Liver (tissue), 9 donors: ENCODE results near the gene PLAAT5. TPM values are rescaled to one million over a fixed set of nuclear protein-coding genes. Genes with fewer than 3 reads are reported as not detected.

Experiments used
- DNase-seq: peaks from one replicate; pipeline ENCODE4 v3.0.0-alpha.2; 2017; ENCODE audit warnings: low spot score
- H3K27ac ChIP-seq, 2 donors: one replicate each; pipeline ENCODE4 v1.7.0; 2013; ENCODE audit warnings: inconsistent platforms in 2 of 2, low read length in 2 of 2, control low read depth in 1 of 2, low read depth in 1 of 2, mild to moderate bottlenecking in 1 of 2
- H3K27me3 ChIP-seq, 4 donors: one replicate each; pipeline versions ENCODE4 v1.6.1 to v1.7.0; 2013; ENCODE audit warnings: low read length in 3 of 4, inconsistent platforms in 1 of 4, mild to moderate bottlenecking in 1 of 4, moderate library complexity in 1 of 4; ENCODE audit not compliant: control insufficient read depth in 4 of 4, insufficient read depth in 4 of 4
- H3K36me3 ChIP-seq, 4 donors: one replicate each; pipeline versions ENCODE4 v1.6.1 to v1.7.0; 2013; ENCODE audit warnings: low read length in 3 of 4, mild to moderate bottlenecking in 3 of 4, low read depth in 1 of 4, moderate library complexity in 1 of 4; ENCODE audit not compliant: control insufficient read depth in 4 of 4, insufficient read depth in 3 of 4
- H3K4me1 ChIP-seq, 4 donors: one replicate each; pipeline versions ENCODE4 v1.6.1 to v1.7.0; 2013; ENCODE audit warnings: low read length in 3 of 4, mild to moderate bottlenecking in 3 of 4, moderate library complexity in 1 of 4; ENCODE audit not compliant: control insufficient read depth in 4 of 4, insufficient read depth in 4 of 4
- H3K4me3 ChIP-seq, 3 donors: one replicate each; pipeline versions ENCODE4 v1.6.1 to v1.7.0; 2013; ENCODE audit warnings: low read length in 3 of 3, control low read depth in 1 of 3, low read depth in 1 of 3, mild to moderate bottlenecking in 1 of 3
- H3K9ac ChIP-seq, 2 donors: one replicate each; pipeline ENCODE4 v1.7.0; 2013; ENCODE audit warnings: low read length in 2 of 2, mild to moderate bottlenecking in 2 of 2, moderate library complexity in 2 of 2, control low read depth in 1 of 2, low read depth in 1 of 2
- H3K9me3 ChIP-seq, 4 donors: one replicate each; pipeline versions ENCODE4 v1.6.1 to v1.7.0; 2013; ENCODE audit warnings: low read length in 3 of 4; ENCODE audit not compliant: control insufficient read depth in 4 of 4
- EGR1 ChIP-seq, 2 donors: IDR thresholded peaks; 2 replicates each; pipeline ENCODE4 v1.6.1; 2016 to 2018; ENCODE audit warnings: antibody characterized with exemption in 2 of 2, low read depth in 2 of 2
- FOXA1 ChIP-seq: IDR thresholded peaks from 2 replicates; pipeline ENCODE4 v1.6.1; 2016; ENCODE audit warnings: antibody characterized with exemption
- FOXA2 ChIP-seq: IDR thresholded peaks from 2 replicates; pipeline ENCODE4 v1.6.1; 2016; ENCODE audit warnings: antibody characterized with exemption
- GABPA ChIP-seq, 2 donors: IDR thresholded peaks in 1 of 2; conservative IDR thresholded peaks in 1 of 2; 2 replicates each; pipeline ENCODE4 v1.6.1; 2016; ENCODE audit warnings: antibody characterized with exemption in 2 of 2, mild to moderate bottlenecking in 1 of 2, moderate library complexity in 1 of 2
- HNF4A ChIP-seq, 2 donors: conservative IDR thresholded peaks; 2 replicates each; pipeline ENCODE4 v1.6.1; 2016; ENCODE audit warnings: antibody characterized with exemption in 2 of 2, mild to moderate bottlenecking in 2 of 2
- HNF4G ChIP-seq: IDR thresholded peaks from 2 replicates; pipeline ENCODE4 v1.6.1; 2016; ENCODE audit warnings: antibody characterized with exemption
- JUND ChIP-seq, 2 donors: IDR thresholded peaks; 2 replicates each; pipeline ENCODE4 v1.6.1; 2016; ENCODE audit warnings: antibody characterized with exemption in 2 of 2
- NR2F2 ChIP-seq: IDR thresholded peaks from 2 replicates; pipeline ENCODE4 v1.6.1; 2016; ENCODE audit warnings: antibody characterized with exemption
- RAD21 ChIP-seq, 2 donors: IDR thresholded peaks; 2 replicates each; pipeline ENCODE4 v1.6.1; 2016; ENCODE audit warnings: antibody characterized with exemption in 2 of 2, mild to moderate bottlenecking in 2 of 2
- RXRA ChIP-seq, 2 donors: IDR thresholded peaks; 2 replicates each; pipeline ENCODE4 v1.6.1; 2017 to 2018; ENCODE audit warnings: antibody characterized with exemption in 2 of 2, mild to moderate bottlenecking in 1 of 2
- SP1 ChIP-seq: IDR thresholded peaks from 2 replicates; pipeline ENCODE4 v1.6.1; 2018; ENCODE audit warnings: antibody characterized with exemption, mild to moderate bottlenecking
- TAF1 ChIP-seq: conservative IDR thresholded peaks from 2 replicates; pipeline ENCODE4 v1.6.1; 2016; ENCODE audit warnings: antibody characterized with exemption, mild to moderate bottlenecking
- YY1 ChIP-seq: IDR thresholded peaks from 2 replicates; pipeline ENCODE4 v1.6.1; 2016; ENCODE audit warnings: antibody characterized with exemption, mild to moderate bottlenecking
- WGBS: extraction: QIAGEN DNeasy Blood & Tissue Kit; methylation state at CpG from one replicate; pipeline ENCODE4 v1.1.7; 2013; 5-methylcytosine and 5-hydroxymethylcytosine counted together
- polyA plus RNA-seq, 2 donors: library from polyadenylated mRNA; stranded (reverse) in 1 of 2; unstranded in 1 of 2; fragments of 200-250 nt in 1 of 2; fragments of >200 nt in 1 of 2; fragmentation: Nextera tagmentation in 1 of 2; extraction: Ambion mirVana in 1 of 2; gene quantifications; one replicate each; pipeline versions ENCODE4 v1.2.1 to v1.2.3, GENCODE V29; 2013 to 2015
- total RNA-seq, 2 donors: library from RNA; depleted of rRNA; stranded (reverse); fragments of >200 nt; gene quantifications; one replicate each; pipeline ENCODE4 v1.2.3, GENCODE V29; 2014
- TF ChIP-seq, protein P1 (sequence below): IDR thresholded peaks from 2 replicates; pipeline ENCODE4 v1.6.1; 2016; ENCODE audit warnings: antibody characterized with exemption
- TF ChIP-seq, protein P2 (sequence below): fragments of 150-350 bp; IDR thresholded peaks from 2 replicates; pipeline ENCODE4 v1.5.1; 2017; ENCODE audit warnings: improper control_type of control experiment, low read depth, low read length; ENCODE audit not compliant: missing input control
- TF ChIP-seq, protein P3 (sequence below): IDR thresholded peaks from 2 replicates; pipeline ENCODE4 v1.6.1; 2016; ENCODE audit warnings: antibody characterized with exemption
- TF ChIP-seq, protein P4 (sequence below): IDR thresholded peaks from 2 replicates; pipeline ENCODE4 v1.6.1; 2016; ENCODE audit warnings: antibody characterized with exemption, mild to moderate bottlenecking
- donor health status: healthy.
- donor health status: healthy.
- donor health status: healthy.
- donor health status: healthy.
- donor health status: healthy.

Gene PLAAT5
- total and polyA plus RNA-seq, 4 donors, result 0.03 to 1.4 TPM; not detected in 2

DNA sequence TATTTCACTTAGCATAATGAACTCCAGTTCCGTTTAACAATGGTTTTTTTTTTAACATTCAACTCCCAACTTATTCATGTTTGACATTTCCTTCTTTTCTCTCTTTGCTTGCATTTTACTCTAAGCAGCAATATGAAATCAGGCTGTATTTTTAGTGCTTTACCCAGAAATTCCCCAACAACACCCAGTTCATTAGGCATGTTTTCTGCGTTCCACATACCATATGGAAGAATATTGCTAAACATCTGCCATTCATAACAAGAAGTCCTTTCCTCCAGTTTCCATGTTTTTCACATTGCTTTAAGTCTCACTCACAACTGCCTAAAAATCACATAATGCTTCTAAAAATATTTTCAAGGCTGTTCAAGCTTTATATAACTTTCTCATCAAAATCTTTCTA is 45.8 kb downstream of the PLAAT5 start:
- no peaks in the 10 kb centered on the region for H3K27me3 ChIP-seq
- peaks cover 0 to 2% (median 0%) of the 10 kb centered on the region in 4 donors for H3K9me3 ChIP-seq
- H3K4me1 ChIP-seq, result no peaks in the 10 kb centered on the region
- H3K4me3 ChIP-seq, result no peak overlapping the region
- no peak overlapping the region for H3K9ac ChIP-seq
- TF ChIP-seq SP1 (no peak), HNF4G (no peak), YY1 (no peak), EGR1 (IDR thresholded peaks at IDR 0.05; ENCODE audit: low read depth in 2 of 2) (no peak), RXRA (IDR thresholded peaks at IDR 0.05) (no peak), RAD21 (IDR thresholded peaks at IDR 0.05) (no peak), JUND (IDR thresholded peaks at IDR 0.05) (no peak), FOXA1 (no peak), HNF4A (conservative IDR thresholded peaks at IDR 0.05) (no peak)
- TF ChIP-seq, protein P1, sequence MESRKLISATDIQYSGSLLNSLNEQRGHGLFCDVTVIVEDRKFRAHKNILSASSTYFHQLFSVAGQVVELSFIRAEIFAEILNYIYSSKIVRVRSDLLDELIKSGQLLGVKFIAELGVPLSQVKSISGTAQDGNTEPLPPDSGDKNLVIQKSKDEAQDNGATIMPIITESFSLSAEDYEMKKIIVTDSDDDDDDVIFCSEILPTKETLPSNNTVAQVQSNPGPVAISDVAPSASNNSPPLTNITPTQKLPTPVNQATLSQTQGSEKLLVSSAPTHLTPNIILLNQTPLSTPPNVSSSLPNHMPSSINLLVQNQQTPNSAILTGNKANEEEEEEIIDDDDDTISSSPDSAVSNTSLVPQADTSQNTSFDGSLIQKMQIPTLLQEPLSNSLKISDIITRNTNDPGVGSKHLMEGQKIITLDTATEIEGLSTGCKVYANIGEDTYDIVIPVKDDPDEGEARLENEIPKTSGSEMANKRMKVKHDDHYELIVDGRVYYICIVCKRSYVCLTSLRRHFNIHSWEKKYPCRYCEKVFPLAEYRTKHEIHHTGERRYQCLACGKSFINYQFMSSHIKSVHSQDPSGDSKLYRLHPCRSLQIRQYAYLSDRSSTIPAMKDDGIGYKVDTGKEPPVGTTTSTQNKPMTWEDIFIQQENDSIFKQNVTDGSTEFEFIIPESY, result no peak
- TF ChIP-seq, protein P2, sequence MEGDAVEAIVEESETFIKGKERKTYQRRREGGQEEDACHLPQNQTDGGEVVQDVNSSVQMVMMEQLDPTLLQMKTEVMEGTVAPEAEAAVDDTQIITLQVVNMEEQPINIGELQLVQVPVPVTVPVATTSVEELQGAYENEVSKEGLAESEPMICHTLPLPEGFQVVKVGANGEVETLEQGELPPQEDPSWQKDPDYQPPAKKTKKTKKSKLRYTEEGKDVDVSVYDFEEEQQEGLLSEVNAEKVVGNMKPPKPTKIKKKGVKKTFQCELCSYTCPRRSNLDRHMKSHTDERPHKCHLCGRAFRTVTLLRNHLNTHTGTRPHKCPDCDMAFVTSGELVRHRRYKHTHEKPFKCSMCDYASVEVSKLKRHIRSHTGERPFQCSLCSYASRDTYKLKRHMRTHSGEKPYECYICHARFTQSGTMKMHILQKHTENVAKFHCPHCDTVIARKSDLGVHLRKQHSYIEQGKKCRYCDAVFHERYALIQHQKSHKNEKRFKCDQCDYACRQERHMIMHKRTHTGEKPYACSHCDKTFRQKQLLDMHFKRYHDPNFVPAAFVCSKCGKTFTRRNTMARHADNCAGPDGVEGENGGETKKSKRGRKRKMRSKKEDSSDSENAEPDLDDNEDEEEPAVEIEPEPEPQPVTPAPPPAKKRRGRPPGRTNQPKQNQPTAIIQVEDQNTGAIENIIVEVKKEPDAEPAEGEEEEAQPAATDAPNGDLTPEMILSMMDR, result no peak
- DNase-seq, result no peak
- WGBS, result 90% methylated on average over 2 of the region's 2 CpGs
- no peaks in the 10 kb centered on the region for H3K36me3 ChIP-seq
- no peak overlapping the region for H3K27ac ChIP-seq

DNA sequence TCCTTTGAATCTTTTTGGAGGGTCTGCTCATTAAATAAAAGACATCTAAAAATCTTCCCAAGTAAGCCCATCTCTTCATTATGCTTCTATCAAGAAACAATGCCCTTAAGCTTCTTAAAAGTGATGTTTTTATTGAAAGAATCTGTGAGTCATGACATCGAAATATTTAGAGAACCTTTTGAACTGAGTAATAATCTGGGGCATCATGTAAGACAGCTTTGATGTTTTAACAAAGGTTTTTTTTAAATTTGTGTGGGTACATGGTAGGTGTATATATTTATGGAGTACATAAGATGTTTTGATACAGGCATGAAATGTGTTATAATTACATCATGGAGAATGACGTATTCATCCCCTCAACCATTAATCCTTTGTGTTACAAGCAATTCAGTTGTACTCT is 46.8 kb downstream of the PLAAT5 start:
- Histone ChIP-seq H3K27ac (no peak overlapping the region), H3K27me3 (no peaks in the 10 kb centered on the region), H3K4me1 (no peaks in the 10 kb centered on the region), H3K36me3 (no peaks in the 10 kb centered on the region), H3K9me3 (peaks cover 0 to 2% (median 0%) of the 10 kb centered on the region in 4 donors), H3K9ac (no peak overlapping the region), H3K4me3 (no peak overlapping the region)
- TF ChIP-seq SP1 (no peak), FOXA2 (no peak), NR2F2 (no peak), YY1 (no peak), FOXA1 (no peak), GABPA (IDR thresholded peaks at IDR 0.05 in 1 of 2, conservative IDR thresholded peaks at IDR 0.05 in 1 of 2) (no peak), TAF1 (no peak), RXRA (IDR thresholded peaks at IDR 0.05) (no peak), HNF4G (no peak), EGR1 (IDR thresholded peaks at IDR 0.05; ENCODE audit: low read depth in 2 of 2) (no peak), JUND (IDR thresholded peaks at IDR 0.05) (no peak), RAD21 (IDR thresholded peaks at IDR 0.05) (no peak)
- TF ChIP-seq, protein P2, result no peak
- TF ChIP-seq, protein P3, sequence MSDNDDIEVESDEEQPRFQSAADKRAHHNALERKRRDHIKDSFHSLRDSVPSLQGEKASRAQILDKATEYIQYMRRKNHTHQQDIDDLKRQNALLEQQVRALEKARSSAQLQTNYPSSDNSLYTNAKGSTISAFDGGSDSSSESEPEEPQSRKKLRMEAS, result no peak
- TF ChIP-seq, protein P4, sequence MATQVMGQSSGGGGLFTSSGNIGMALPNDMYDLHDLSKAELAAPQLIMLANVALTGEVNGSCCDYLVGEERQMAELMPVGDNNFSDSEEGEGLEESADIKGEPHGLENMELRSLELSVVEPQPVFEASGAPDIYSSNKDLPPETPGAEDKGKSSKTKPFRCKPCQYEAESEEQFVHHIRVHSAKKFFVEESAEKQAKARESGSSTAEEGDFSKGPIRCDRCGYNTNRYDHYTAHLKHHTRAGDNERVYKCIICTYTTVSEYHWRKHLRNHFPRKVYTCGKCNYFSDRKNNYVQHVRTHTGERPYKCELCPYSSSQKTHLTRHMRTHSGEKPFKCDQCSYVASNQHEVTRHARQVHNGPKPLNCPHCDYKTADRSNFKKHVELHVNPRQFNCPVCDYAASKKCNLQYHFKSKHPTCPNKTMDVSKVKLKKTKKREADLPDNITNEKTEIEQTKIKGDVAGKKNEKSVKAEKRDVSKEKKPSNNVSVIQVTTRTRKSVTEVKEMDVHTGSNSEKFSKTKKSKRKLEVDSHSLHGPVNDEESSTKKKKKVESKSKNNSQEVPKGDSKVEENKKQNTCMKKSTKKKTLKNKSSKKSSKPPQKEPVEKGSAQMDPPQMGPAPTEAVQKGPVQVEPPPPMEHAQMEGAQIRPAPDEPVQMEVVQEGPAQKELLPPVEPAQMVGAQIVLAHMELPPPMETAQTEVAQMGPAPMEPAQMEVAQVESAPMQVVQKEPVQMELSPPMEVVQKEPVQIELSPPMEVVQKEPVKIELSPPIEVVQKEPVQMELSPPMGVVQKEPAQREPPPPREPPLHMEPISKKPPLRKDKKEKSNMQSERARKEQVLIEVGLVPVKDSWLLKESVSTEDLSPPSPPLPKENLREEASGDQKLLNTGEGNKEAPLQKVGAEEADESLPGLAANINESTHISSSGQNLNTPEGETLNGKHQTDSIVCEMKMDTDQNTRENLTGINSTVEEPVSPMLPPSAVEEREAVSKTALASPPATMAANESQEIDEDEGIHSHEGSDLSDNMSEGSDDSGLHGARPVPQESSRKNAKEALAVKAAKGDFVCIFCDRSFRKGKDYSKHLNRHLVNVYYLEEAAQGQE, result no peak
- TF ChIP-seq, protein P1, result no peak
- DNase-seq, result no peak
- WGBS, result 83% methylated on average over 2 of the region's 2 CpGs
